Measurements from ENCODE around the gene RBM10. TPM values are rescaled to one million over a fixed set of nuclear protein-coding genes. Genes with fewer than 3 reads are reported as not detected.

Gene RBM10
- total RNA-seq, 4 donors from 2014 or later = 27.9 to 33.1 (median 30.2) TPM

DNA sequence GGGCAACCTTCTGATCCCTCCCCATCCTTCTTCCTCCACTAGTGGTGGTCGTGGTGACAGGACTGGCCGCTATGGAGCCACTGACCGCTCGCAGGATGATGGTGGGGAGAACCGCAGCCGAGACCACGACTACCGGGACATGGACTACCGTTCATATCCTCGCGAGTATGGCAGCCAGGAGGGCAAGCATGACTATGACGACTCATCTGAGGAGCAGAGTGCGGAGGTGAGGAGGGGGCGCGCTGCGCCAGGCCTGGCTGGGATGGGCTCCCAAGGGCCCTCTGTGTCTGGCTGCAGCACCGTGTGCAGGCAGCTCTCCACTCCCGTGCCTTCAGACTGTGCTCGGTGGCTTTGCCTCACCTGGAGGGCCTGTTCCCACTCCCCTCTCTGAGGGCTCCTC is 24.3 kb downstream of the RBM10 start:
- Histone ChIP-seq H3K4me3 (no peak overlapping the region), H3K36me3 (peaks cover 36% of the 10 kb centered on the region), H3K9me3 (no peaks in the 10 kb centered on the region), H3K27me3 (no peaks in the 10 kb centered on the region), H3K27ac (no peak overlapping the region), H3K4me1 (no peaks in the 10 kb centered on the region)
- 95% methylated on average over 18 of the region's 19 CpGs for WGBS
- TF ChIP-seq POLR2A (IDR thresholded peaks at IDR 0.05) = no peak
- no peak for TF ChIP-seq CTCF (IDR thresholded peaks at IDR 0.05)
- TF ChIP-seq POLR2AphosphoS5 (IDR thresholded peaks at IDR 0.05) = no peak
- no peak for TF ChIP-seq EP300 (IDR thresholded peaks at IDR 0.05)
- DNase-seq (ENCODE audit: low spot score in 2 of 2) = peak; percentile 13 to 48

DNA sequence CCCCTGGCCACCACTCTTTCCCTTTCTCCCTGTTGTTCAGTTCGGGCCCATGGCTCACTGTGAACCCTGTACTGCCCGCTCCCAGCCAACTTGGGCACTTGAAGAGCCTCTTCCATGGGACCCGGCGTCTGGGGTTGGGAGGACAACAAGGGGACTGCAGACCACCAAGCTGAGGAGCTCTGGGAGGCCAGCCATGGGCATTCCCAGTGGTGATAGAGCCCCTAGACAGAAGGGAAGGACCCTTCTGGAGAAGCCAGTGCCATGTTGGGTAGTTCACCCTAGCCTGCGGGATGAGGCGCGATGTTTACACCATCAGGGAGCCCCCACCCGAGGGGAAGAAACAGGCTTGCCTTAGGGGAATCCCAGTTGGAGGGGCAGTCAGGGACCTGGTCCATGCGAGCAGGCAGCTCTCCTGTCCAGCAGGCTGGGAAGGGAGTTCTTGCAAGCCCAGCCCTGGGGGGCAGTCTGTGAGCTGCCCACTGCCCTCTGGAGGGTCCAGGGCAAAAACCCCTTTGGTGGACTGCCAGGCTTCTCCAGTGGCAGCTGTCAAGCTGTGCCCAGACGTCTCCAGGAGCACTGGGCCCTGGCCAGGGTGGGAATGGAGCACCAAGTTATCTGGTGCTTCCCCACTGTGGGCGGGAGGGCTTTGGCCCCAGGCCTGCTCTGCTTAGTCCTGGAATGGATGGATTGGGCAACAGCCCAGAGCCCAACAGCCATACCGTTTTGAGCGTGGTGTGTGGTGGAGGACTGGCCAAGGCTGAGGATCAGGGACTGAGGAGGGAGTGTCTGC is 24.9 kb downstream of the RBM10 start:
- peak; percentile 60 to 61 for DNase-seq (ENCODE audit: low spot score in 2 of 2)
- Histone ChIP-seq H3K27me3 (no peaks in the 10 kb centered on the region), H3K27ac (no peak overlapping the region), H3K9me3 (no peaks in the 10 kb centered on the region), H3K36me3 (peaks cover 43% of the 10 kb centered on the region), H3K4me1 (no peaks in the 10 kb centered on the region), H3K4me3 (no peak overlapping the region)
- TF ChIP-seq POLR2AphosphoS5 (IDR thresholded peaks at IDR 0.05) (no peak), EP300 (IDR thresholded peaks at IDR 0.05) (no peak), CTCF (IDR thresholded peaks at IDR 0.05) (no peak), POLR2A (IDR thresholded peaks at IDR 0.05) (no peak)
- WGBS = 72% methylated on average over 11 of the region's 13 CpGs

GRCh38 chrX:47170861-47171692 is 26.1 kb downstream of the RBM10 start:
- TF ChIP-seq CTCF (IDR thresholded peaks at IDR 0.05) (no peak), POLR2A (IDR thresholded peaks at IDR 0.05) (no peak), POLR2AphosphoS5 (IDR thresholded peaks at IDR 0.05) (no peak), EP300 (IDR thresholded peaks at IDR 0.05) (no peak)
- DNase-seq (ENCODE audit: low spot score in 2 of 2) = peak; percentile 23 to 52

GRCh38 chrX:47171996-47172395 is 27.0 kb downstream of the RBM10 start:
- Histone ChIP-seq H3K4me3 (no peak overlapping the region), H3K4me1 (no peaks in the 10 kb centered on the region), H3K27me3 (no peaks in the 10 kb centered on the region), H3K27ac (no peak overlapping the region), H3K36me3 (peaks cover 63% of the 10 kb centered on the region), H3K9me3 (no peaks in the 10 kb centered on the region)
- DNase-seq (ENCODE audit: low spot score in 2 of 2) = peak in 1 of 2 donors; percentile 19
- no peak for TF ChIP-seq POLR2AphosphoS5 (IDR thresholded peaks at IDR 0.05)
- TF ChIP-seq CTCF (IDR thresholded peaks at IDR 0.05) = no peak
- no peak for TF ChIP-seq POLR2A (IDR thresholded peaks at IDR 0.05)
- TF ChIP-seq EP300 (IDR thresholded peaks at IDR 0.05) = no peak
- WGBS = 68% methylated on average over 2 of the region's 2 CpGs

More at GRCh38 chrX:47170861-47171692, 26.1 kb downstream of the RBM10 start:
- 87% methylated on average over 27 of the region's 34 CpGs for WGBS
- H3K36me3 ChIP-seq = peaks cover 54% of the 10 kb centered on the region
- H3K27ac ChIP-seq = no peak overlapping the region
- no peaks in the 10 kb centered on the region for H3K4me1 ChIP-seq
- H3K27me3 ChIP-seq = no peaks in the 10 kb centered on the region
- no peaks in the 10 kb centered on the region for H3K9me3 ChIP-seq
- no peak overlapping the region for H3K4me3 ChIP-seq

GRCh38 chrX:47172549-47172948 is 27.5 kb downstream of the RBM10 start:
- peaks cover 69% of the 10 kb centered on the region for H3K36me3 ChIP-seq
- TF ChIP-seq POLR2A (IDR thresholded peaks at IDR 0.05) (no peak), EP300 (IDR thresholded peaks at IDR 0.05) (no peak), POLR2AphosphoS5 (IDR thresholded peaks at IDR 0.05) (no peak), CTCF (IDR thresholded peaks at IDR 0.05) (no peak)
- no peak overlapping the region for H3K27ac ChIP-seq
- WGBS = 83% methylated on average over 7 of the region's 7 CpGs
- H3K4me1 ChIP-seq = no peaks in the 10 kb centered on the region
- no peaks in the 10 kb centered on the region for H3K9me3 ChIP-seq
- H3K27me3 ChIP-seq = no peaks in the 10 kb centered on the region
- H3K4me3 ChIP-seq = no peak overlapping the region
- DNase-seq (ENCODE audit: low spot score in 2 of 2) = peak; percentile 32 to 36

All from suprapubic skin (tissue), 4 donors.